Measurements from ENCODE around the gene KLF12.

KLF12 gene

DNA sequence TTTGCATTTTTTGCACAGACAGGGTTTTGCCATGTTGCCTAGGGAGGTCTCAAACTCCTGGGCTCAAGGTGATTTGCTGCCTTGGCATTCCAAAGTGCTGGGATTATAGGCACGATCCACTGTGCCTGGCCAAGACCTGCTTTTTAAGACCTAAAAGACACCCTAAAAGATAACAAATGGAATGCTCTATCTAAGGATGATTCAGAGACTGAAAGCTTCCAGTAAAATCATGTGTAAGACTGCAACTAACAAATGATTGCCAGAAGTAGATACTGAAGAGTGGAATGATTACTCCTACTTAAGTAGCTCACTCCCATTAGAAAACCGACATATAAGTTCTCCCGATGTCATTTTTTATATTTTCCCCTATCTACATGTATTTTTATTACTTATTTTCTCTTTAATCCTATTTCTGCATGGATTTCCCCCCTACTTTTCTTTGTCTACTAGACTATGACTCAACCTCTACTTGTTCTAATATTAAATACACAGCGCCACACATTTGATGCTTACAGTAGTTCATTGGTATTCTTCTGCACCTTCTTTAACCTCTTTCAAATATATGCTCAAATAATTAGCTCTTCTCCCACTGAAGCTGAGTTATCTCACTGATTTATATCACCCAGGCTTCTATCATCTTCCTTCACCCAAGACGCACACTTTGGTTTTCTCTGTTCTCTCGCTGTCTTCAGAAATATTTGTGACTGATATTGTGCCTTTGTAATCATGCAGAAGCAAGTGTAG lies 32.2 kb upstream of the KLF12 start:
- no peak for DNase-seq (ENCODE audit: low read depth)
- TF ChIP-seq, protein P1, sequence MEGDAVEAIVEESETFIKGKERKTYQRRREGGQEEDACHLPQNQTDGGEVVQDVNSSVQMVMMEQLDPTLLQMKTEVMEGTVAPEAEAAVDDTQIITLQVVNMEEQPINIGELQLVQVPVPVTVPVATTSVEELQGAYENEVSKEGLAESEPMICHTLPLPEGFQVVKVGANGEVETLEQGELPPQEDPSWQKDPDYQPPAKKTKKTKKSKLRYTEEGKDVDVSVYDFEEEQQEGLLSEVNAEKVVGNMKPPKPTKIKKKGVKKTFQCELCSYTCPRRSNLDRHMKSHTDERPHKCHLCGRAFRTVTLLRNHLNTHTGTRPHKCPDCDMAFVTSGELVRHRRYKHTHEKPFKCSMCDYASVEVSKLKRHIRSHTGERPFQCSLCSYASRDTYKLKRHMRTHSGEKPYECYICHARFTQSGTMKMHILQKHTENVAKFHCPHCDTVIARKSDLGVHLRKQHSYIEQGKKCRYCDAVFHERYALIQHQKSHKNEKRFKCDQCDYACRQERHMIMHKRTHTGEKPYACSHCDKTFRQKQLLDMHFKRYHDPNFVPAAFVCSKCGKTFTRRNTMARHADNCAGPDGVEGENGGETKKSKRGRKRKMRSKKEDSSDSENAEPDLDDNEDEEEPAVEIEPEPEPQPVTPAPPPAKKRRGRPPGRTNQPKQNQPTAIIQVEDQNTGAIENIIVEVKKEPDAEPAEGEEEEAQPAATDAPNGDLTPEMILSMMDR (IDR thresholded peaks at IDR 0.05; ENCODE audit: low read depth, low read length, missing control alignments): no peak

DNA sequence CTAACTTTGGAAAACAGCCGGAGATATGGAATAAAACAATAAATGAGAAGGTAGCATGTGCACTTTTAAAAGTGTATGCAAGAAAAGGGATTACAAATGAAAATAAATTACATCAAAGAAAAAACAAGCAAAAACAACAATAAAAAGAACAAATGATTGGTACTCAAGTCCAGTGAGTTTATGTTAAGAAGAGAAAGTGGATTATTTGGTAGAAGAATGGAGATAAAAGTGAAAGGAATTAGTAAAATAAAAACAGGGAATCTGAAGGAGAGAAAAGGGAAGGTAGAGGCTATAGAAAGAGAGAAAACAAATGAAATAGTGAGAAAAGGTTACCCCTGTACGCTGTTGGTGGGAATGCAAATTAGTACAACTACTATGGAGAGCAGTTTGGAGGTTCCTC lies 28.6 kb upstream of the KLF12 start:
- DNase-seq (ENCODE audit: low read depth): no peak
- no peak overlapping the region for H3K4me3 ChIP-seq (ENCODE audit: low read depth, low read length)
- TF ChIP-seq, protein P1 (IDR thresholded peaks at IDR 0.05; ENCODE audit: low read depth, low read length, missing control alignments): no peak

More for the DNA sequence above, 32.2 kb upstream of the KLF12 start:
- H3K4me3 ChIP-seq (ENCODE audit: low read depth, low read length): no peak overlapping the region

DNA sequence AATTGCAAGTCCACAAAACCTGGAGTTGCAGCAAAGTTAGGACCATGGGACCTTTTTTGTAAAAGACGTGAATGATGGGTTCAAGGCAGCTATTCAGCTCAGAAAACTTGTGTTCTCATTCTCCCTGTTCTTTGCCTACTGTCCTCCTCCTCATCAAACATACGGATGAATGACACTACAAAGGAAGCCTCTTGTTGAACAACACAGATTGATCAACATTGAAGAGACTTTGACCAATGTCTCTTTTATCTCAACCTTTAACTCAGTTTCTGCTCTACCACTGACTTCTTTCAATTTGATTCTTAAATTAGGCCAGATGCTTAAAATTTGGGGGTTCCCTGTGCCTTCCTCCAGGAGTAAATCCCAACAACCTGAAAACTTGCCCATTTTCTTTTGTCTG lies 27.9 kb upstream of the KLF12 start:
- TF ChIP-seq, protein P1 (IDR thresholded peaks at IDR 0.05; ENCODE audit: low read depth, low read length, missing control alignments): no peak
- no peak for DNase-seq (ENCODE audit: low read depth)
- no peak overlapping the region for H3K4me3 ChIP-seq (ENCODE audit: low read depth, low read length)

DNA sequence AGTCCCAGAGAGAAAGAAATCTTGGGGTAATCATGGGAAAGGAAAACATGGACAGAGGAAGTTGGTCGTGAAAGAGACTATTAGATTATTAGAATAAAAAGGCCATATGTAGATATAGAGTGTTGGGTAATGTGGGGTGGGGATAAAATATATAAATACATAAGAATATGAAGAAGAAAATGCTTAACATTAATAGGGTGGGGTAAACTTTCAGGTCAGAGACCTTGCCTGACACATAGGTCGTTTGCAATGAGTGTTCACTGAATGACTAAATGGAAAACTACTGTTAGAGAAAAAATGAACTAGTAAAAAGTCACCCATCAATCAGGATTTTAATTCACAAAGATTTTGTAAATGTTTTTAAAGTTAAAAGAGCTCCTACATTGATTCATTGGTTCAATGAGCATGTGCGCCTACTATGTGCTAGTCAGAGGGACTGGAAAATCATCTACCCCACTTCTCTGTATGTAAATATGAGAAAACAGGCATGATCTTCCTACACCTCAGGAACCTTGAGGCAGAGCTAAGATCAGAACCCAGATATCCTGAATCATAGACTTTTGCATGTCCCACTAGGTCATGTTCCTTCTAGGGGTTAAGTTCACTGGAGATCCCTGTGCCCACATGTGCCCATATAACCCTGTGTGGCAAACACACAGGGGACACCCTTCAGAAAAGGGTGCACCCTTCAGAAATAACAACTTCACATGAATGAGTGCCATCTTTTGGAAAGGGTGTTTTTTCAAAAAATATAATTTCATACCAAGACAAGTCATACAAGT lies 24.6 kb upstream of the KLF12 start:
- TF ChIP-seq, protein P1 (IDR thresholded peaks at IDR 0.05; ENCODE audit: low read depth, low read length, missing control alignments): no peak
- DNase-seq (ENCODE audit: low read depth): no peak
- H3K4me3 ChIP-seq (ENCODE audit: low read depth, low read length): no peak overlapping the region

DNA sequence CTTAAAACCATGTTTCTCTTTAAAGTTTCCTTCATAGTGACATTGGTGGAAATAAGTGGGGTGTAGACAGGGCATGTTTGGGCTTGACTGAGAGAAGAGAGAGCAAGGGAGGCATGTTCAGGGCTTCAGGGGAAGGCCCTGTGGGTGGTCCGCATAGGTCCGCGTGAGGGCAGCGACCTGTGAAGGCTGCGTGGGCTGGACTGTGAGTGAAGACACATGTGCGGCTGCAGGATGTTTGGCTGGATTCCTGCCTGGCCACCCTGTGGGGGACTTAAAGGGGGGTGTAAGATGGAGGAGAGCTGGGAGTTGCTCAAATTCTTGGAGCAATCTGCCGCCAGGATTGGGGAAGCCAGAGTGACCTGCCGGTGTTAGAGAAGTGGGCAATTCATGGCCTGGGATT lies 23.8 kb upstream of the KLF12 start:
- TF ChIP-seq, protein P1 (IDR thresholded peaks at IDR 0.05; ENCODE audit: low read depth, low read length, missing control alignments): no peak
- no peak overlapping the region for H3K4me3 ChIP-seq (ENCODE audit: low read depth, low read length)
- DNase-seq (ENCODE audit: low read depth): no peak

DNA sequence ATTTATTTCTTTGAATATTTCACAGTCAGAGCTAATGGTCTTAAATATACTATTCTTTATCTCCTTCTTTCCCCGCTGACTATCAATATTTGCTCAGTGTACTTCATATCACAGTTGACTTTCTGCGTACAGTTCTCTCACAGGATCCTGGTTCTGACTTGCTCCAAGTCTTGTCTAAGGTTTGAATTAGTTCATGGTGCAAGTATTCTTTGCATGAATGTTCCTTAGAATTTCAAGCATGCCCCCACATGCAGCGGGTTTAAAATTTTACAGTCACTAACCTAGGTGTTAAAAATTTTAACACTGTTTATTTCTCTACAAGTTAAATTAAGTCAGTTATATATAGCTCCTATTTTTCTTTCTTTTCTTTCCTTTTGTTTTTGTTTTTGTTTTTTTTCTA lies 20.8 kb upstream of the KLF12 start:
- no peak for DNase-seq (ENCODE audit: low read depth)
- TF ChIP-seq, protein P1 (IDR thresholded peaks at IDR 0.05; ENCODE audit: low read depth, low read length, missing control alignments): no peak
- H3K4me3 ChIP-seq (ENCODE audit: low read depth, low read length): no peak overlapping the region

All from GM12864 (cell line).